HepG2 (cell line): ENCODE measurements around the gene VPREB1. TPM values are rescaled to one million over a fixed set of nuclear protein-coding genes. Genes with fewer than 3 reads are reported as not detected.

ENCODE experiments used
- ATAC-seq: fragments of 200-7000 bp; cut with Tn5 transposase; 3 replicates; pipeline ENCODE4 v1.9.1; 2020; ENCODE audit warnings: mild to moderate bottlenecking, moderate library complexity
- BruUV-seq: library from RNA; stranded (reverse); fragments of 400-500 nt; replicated peaks from 2 replicates; lab custom pipeline; 2021; lab: Mats Ljungman, UMichigan
- CTCF ChIA-PET: fragments of 300-600 bp; formaldehyde crosslinking; extraction: SDS; loops from one replicate; lab custom pipeline; 2021; ENCODE audit warnings: low total read pairs, inconsistent platforms, low intra/inter-chr PET ratio; lab: Yijun Ruan, JAX
- POLR2A ChIA-PET: fragments of 350-600 bp; sonication (Branson Sonifier 250); formaldehyde crosslinking; loops from one replicate; lab custom pipeline; 2020; ENCODE audit warnings: antibody characterized with exemption, inconsistent platforms; lab: Yijun Ruan, JAX
- DNase-seq: peaks from one replicate; pipeline ENCODE4 v3.0.0-alpha.2; 2015; ENCODE audit warnings: low spot score
- FAIRE-seq: peaks from 3 replicates; lab custom pipeline; 2011; peaks lifted over from hg19 to GRCh38; lab: Jason Lieb, UNC
- H2AFZ ChIP-seq: one replicate; pipeline ENCODE4 v1.6.1; 2011; ENCODE audit warnings: low read length, inconsistent platforms
- H3K27ac ChIP-seq: fragments of 300-600 bp; 3 replicates; pipeline ENCODE4 v1.8.0; 2011; ENCODE audit warnings: mixed run types, mild to moderate bottlenecking, mixed read lengths, low read length, inconsistent platforms; ENCODE audit not compliant: insufficient read depth; ENCODE audit errors: extremely low read length
- H3K27me3 ChIP-seq, 2 experiments: fragments of 200-600 bp in 1 of 2; 2 replicates in 1 of 2; 3 replicates in 1 of 2; pipeline versions ENCODE4 v1.6.0 to v1.8.0; 2011; ENCODE audit warnings: low read length in 2 of 2, mild to moderate bottlenecking in 2 of 2, moderate library complexity in 2 of 2, inconsistent platforms in 1 of 2; ENCODE audit not compliant: insufficient read depth in 2 of 2, control insufficient read depth in 1 of 2
- H3K36me3 ChIP-seq, 2 experiments: fragments of 200-600 bp in 1 of 2; replicated peaks in 1 of 2; 2 replicates in 1 of 2; 3 replicates in 1 of 2; pipeline versions ENCODE4 v1.5.1 to v1.8.0; 2011; ENCODE audit warnings: low read length in 2 of 2, inconsistent platforms in 1 of 2; ENCODE audit not compliant: insufficient read depth in 2 of 2, control insufficient read depth in 1 of 2
- H3K4me1 ChIP-seq: 2 replicates; pipeline ENCODE4 v1.5.1; 2012; ENCODE audit warnings: low read length, inconsistent platforms; ENCODE audit not compliant: insufficient read depth
- H3K4me2 ChIP-seq: 2 replicates; pipeline ENCODE4 v1.6.0; 2011; ENCODE audit warnings: low read depth, low read length, inconsistent platforms
- H3K4me3 ChIP-seq, 3 experiments: fragments of 200-600 bp in 1 of 3; sonication (generic), shearing (Covaris generic) in 1 of 3; replicated peaks in 1 of 3; 2 replicates each; pipeline ENCODE4 v1.5.1; 2011 to 2016; ENCODE audit warnings: low read length in 3 of 3, inconsistent platforms in 2 of 3, low read depth in 2 of 3, mild to moderate bottlenecking in 2 of 3, control low read depth in 1 of 3, mixed read lengths in 1 of 3; ENCODE audit not compliant: insufficient read depth in 1 of 3
- H3K79me2 ChIP-seq: one replicate; pipeline ENCODE4 v1.6.1; 2011; ENCODE audit warnings: low read length, inconsistent platforms; ENCODE audit not compliant: insufficient read depth
- H3K9ac ChIP-seq: 2 replicates; pipeline ENCODE4 v1.6.0; 2011; ENCODE audit warnings: mild to moderate bottlenecking, low read depth, low read length, inconsistent platforms; ENCODE audit not compliant: insufficient read depth
- H3K9me3 ChIP-seq: 2 replicates; pipeline ENCODE4 v1.5.1; 2012; ENCODE audit warnings: mild to moderate bottlenecking, low read length
- H4K20me1 ChIP-seq: 2 replicates; pipeline ENCODE4 v1.6.0; 2011; ENCODE audit warnings: inconsistent platforms, mild to moderate bottlenecking, low read length, moderate library complexity; ENCODE audit not compliant: insufficient read depth
- ATF6 ChIP-seq: sonication (generic); formaldehyde crosslinking; conservative IDR thresholded peaks from 2 replicates; pipeline ENCODE4 v1.4.0; 2020; ENCODE audit warnings: missing genetic modification reagents
- CHCHD3 ChIP-seq: sonication (generic); formaldehyde crosslinking; IDR thresholded peaks from 2 replicates; pipeline ENCODE4 v1.8.0; 2022; ENCODE audit warnings: mild to moderate bottlenecking, missing genetic modification reagents, moderate library complexity
- EHMT2 ChIP-seq: fragments of 200-600 bp; sonication (generic); IDR thresholded peaks from 2 replicates; pipeline ENCODE4 v1.7.0; 2017; ENCODE audit warnings: antibody characterized with exemption, low read depth, low read length, borderline replicate concordance
- FOSL1 ChIP-seq: sonication (generic); formaldehyde crosslinking; IDR thresholded peaks from 2 replicates; pipeline ENCODE4 v1.9.0; 2021; ENCODE audit warnings: missing genetic modification reagents, borderline replicate concordance
- HOXA7 ChIP-seq: sonication (generic); formaldehyde crosslinking; IDR thresholded peaks from 2 replicates; pipeline ENCODE4 v1.8.1; 2022; ENCODE audit warnings: mild to moderate bottlenecking, missing genetic modification reagents, moderate library complexity
- KAT2B ChIP-seq: fragments of 150-350 bp; IDR thresholded peaks from 2 replicates; pipeline ENCODE4 v1.6.1; 2014; ENCODE audit warnings: low read depth, low read length, borderline replicate concordance
- LRRFIP1 ChIP-seq: sonication (generic); formaldehyde crosslinking; conservative IDR thresholded peaks from 2 replicates; pipeline ENCODE4 v1.4.0; 2020; ENCODE audit warnings: missing genetic modification reagents
- MLXIP ChIP-seq: sonication (generic); formaldehyde crosslinking; IDR thresholded peaks from 2 replicates; pipeline ENCODE4 v1.9.0; 2021; ENCODE audit warnings: missing genetic modification reagents, borderline replicate concordance
- MYNN ChIP-seq: sonication (generic); formaldehyde crosslinking; IDR thresholded peaks from 2 replicates; pipeline ENCODE4 v1.4.0; 2020; ENCODE audit warnings: mild to moderate bottlenecking, low read depth, missing genetic modification reagents
- STAG1 ChIP-seq: sonication (generic); formaldehyde crosslinking; IDR thresholded peaks from 2 replicates; pipeline ENCODE4 v1.4.0; 2020; ENCODE audit warnings: missing genetic modification reagents
- TRIM22 ChIP-seq: fragments of 450-650 bp; IDR thresholded peaks from 2 replicates; pipeline ENCODE4 v1.6.1; 2017
- ZNF136 ChIP-seq: sonication (generic); formaldehyde crosslinking; IDR thresholded peaks from 2 replicates; pipeline ENCODE4 v1.8.1; 2022; ENCODE audit warnings: low read depth, mild to moderate bottlenecking, moderate library complexity, missing genetic modification reagents
- ZNF20 ChIP-seq: sonication (generic); formaldehyde crosslinking; IDR thresholded peaks from 2 replicates; pipeline ENCODE4 v1.4.0; 2020; ENCODE audit warnings: mild to moderate bottlenecking, moderate library complexity, missing genetic modification reagents
- ZNF274 ChIP-seq: sonication (generic); formaldehyde crosslinking; IDR thresholded peaks from 2 replicates; pipeline ENCODE4 v1.5.1; 2020; ENCODE audit warnings: mild to moderate bottlenecking, missing genetic modification reagents
- ZNF75D ChIP-seq: sonication (generic); formaldehyde crosslinking; IDR thresholded peaks from 2 replicates; pipeline ENCODE4 v1.8.1; 2023; ENCODE audit warnings: missing genetic modification reagents, mild to moderate bottlenecking, borderline replicate concordance
- WGBS: methylation state at CpG from one replicate; pipeline ENCODE4 v1.1.6; 2017; ENCODE audit warnings: low lambda C conversion rate; 5-methylcytosine and 5-hydroxymethylcytosine counted together
- in situ Hi-C: cut with HindIII; loops from 2 replicates; pipeline ENCODE4 v1.10.0; 2017; ENCODE audit warnings: low pct_unique_long_range_greater_than_20kb; ENCODE audit not compliant: extremely low pct_ligation_motif_present
- intact Hi-C: fragments of 100-400 bp; cut with micrococcal nuclease; formaldehyde crosslinking; loops from one replicate; pipeline ENCODE4 v1.10.0; 2022; ENCODE audit not compliant: unreplicated experiment
- polyA plus RNA-seq, 8 experiments: library from polyadenylated mRNA; depleted of rRNA in 3 of 8; stranded (reverse) in 7 of 8; unstranded in 1 of 8; fragments of >200 nt; fragmentation: Illumina TruSeq in 4 of 8; extraction: Trizol in 4 of 8; gene quantifications; 2 replicates each; pipeline versions ENCODE4 v1.2.1 to v1.2.3, GENCODE V29; 2011 to 2016; ENCODE audit warnings: low read depth in 4 of 8, missing spikeins in 1 of 8, mixed read lengths in 1 of 8; ENCODE audit not compliant: insufficient read depth in 1 of 8
- total RNA-seq, 5 experiments: library from RNA; depleted of rRNA; stranded (reverse); fragments of >200 nt; fragmentation: Illumina TruSeq; extraction: Trizol; gene quantifications; 2 replicates each; pipeline ENCODE4 v1.2.3, GENCODE V29; 2016; ENCODE audit warnings: low read depth in 1 of 5

Gene VPREB1
- total and polyA plus RNA-seq, 2 of the 13 experiments (the other 11 are each of a cell fraction or from before 2014, with no cell fraction given), result not detected

- in situ Hi-C loops, result no loop called here
- intact Hi-C loops, result no loop called here
- H3K27ac ChIP-seq, result no peak overlapping the region
- H3K4me3 ChIP-seq, result no peak overlapping the region
- H3K9ac ChIP-seq, result no peak overlapping the region
- ChIA-PET POLR2A (no interaction called here), CTCF (interaction anchor here (2.2 kb wide), 1 partner anchor 125 kb away, joined by 8 read pairs; no protein-coding TSS in a partner anchor)
- H3K9me3 ChIP-seq, result no peaks in the 10 kb centered on the region
- H3K79me2 ChIP-seq, result no peaks in the 10 kb centered on the region
- ATAC-seq, result no peak
- peaks cover 1 to 27% of the 10 kb centered on the region in 2 experiments for H3K27me3 ChIP-seq
- H2AFZ ChIP-seq, result no peak overlapping the region
- BruUV-seq, result no TSS peak
- H3K4me2 ChIP-seq, result no peak overlapping the region
- FAIRE-seq, result no peak
- no peaks in the 10 kb centered on the region for H4K20me1 ChIP-seq
- no peak for DNase-seq
- H3K4me1 ChIP-seq, result no peaks in the 10 kb centered on the region
- 25% methylated on average over 5 of the region's 5 CpGs for WGBS
- no peaks in the 10 kb centered on the region for H3K36me3 ChIP-seq
- no peak for TF ChIP-seq STAG1
- no peak for TF ChIP-seq EHMT2
- TF ChIP-seq LRRFIP1 (CRISPR knock-in tag), result no peak
- no peak for TF ChIP-seq ZNF274 (CRISPR knock-in tag)
- TF ChIP-seq FOSL1, result no peak
- TF ChIP-seq ZNF136 (CRISPR knock-in tag), result no peak
- no peak for TF ChIP-seq HOXA7 (CRISPR knock-in tag)
- TF ChIP-seq ZNF75D (CRISPR knock-in tag), result no peak
- no peak for TF ChIP-seq ZNF20 (CRISPR knock-in tag)
- no peak for TF ChIP-seq TRIM22
- TF ChIP-seq MYNN, result no peak
- no peak for TF ChIP-seq MLXIP (CRISPR knock-in tag)
- TF ChIP-seq ATF6 (CRISPR knock-in tag), result no peak
- TF ChIP-seq CHCHD3, result no peak
- no peak for TF ChIP-seq KAT2B
These were observed 47.6 kb upstream of the VPREB1 start for GRCh38 chr22:22196833-22197477.
